GM12873 (cell line): ENCODE data around the gene DDX47.

ENCODE experiments used
- CTCF ChIP-seq: IDR thresholded peaks from 2 replicates; pipeline ENCODE4 v1.5.1; 2012; ENCODE audit warnings: low read depth, mild to moderate bottlenecking, moderate library complexity, low read length, control low read depth; ENCODE audit not compliant: insufficient read depth; ENCODE audit errors: missing control alignments

DDX47 gene

DNA sequence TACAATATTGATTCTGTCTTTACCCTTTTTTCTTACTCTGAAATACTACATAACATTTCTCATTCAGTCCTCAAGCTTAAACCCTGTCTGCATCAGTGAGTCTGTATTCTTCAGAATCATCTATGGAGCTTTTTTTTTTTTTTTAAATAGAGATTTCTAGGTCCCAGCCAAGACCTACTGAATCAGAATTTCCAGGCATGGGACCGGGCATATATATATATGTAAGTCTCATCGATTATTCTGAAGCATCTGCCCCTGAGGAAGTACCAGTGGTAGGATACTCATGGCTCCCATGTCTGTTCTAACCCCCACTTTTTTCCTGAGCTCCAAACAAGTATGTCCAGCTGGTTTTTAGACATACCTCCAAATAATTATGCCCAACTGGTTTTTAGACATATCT, 6.1 kb downstream of the DDX47 start:
- no peak for TF ChIP-seq CTCF

DNA sequence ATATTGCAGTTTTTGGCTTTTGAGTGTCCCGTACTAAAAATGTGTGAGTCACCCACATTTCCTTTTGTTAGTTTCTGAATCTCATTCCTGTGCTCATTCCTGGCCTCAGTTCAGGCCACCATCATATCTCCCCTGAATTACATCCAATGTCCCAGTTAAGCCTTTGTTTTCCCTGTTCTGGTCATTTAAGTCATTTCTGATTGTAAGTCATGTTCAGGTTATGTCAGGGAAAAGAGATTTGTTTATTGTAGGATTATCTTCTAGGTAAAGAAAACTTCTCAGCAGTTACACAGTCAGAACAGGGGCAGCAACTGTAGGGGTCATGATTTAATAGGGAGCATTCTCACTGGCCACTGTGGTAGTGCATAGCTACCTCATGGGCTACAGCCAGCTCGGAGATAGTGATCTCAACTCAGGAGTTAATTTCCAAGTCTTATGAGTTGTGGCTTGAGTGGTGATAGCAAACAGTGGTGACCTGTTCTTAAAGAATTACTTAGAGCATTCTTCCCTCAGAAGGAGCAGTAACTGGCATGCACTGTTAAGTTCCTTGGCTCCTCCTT, 6.7 kb downstream of the DDX47 start:
- no peak for TF ChIP-seq CTCF

DNA sequence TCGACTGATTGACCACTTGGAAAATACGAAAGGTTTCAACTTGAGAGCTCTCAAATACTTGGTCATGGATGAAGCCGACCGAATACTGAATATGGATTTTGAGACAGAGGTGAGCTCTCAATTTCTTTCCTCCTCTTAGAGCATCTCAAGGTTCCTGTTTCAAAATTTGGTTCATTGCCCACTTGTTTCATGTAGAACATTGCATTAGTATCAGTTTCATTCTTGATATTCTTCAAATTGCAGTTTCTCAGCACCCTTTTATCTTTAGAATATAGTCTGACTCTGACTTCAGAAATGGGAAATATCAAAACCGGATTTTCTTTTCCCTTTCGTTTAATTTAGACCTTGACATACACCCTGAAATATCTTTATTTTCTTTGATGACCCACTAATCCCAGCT, 8.8 kb downstream of the DDX47 start:
- no peak for TF ChIP-seq CTCF

GRCh38 chr12:12822886-12823285, 9.7 kb downstream of the DDX47 start:
- no peak for TF ChIP-seq CTCF

GRCh38 chr12:12823300-12823699, 10.2 kb downstream of the DDX47 start:
- TF ChIP-seq CTCF, result no peak

GRCh38 chr12:12823811-12824210, 10.7 kb downstream of the DDX47 start:
- TF ChIP-seq CTCF, result no peak

GRCh38 chr12:12835378-12836146, 22.4 kb downstream of the DDX47 start:
- no peak for TF ChIP-seq CTCF
